Measurements from ENCODE around the gene ARMCX4. TPM values are rescaled to one million over a fixed set of nuclear protein-coding genes. Genes with fewer than 3 reads are reported as not detected.

ARMCX4 gene
- total RNA-seq (2014; rRNA removed; shearing (Covaris generic); ENCODE audit: low replicate concordance), result 0.94 and 5.9 TPM in 2 replicates

DNA sequence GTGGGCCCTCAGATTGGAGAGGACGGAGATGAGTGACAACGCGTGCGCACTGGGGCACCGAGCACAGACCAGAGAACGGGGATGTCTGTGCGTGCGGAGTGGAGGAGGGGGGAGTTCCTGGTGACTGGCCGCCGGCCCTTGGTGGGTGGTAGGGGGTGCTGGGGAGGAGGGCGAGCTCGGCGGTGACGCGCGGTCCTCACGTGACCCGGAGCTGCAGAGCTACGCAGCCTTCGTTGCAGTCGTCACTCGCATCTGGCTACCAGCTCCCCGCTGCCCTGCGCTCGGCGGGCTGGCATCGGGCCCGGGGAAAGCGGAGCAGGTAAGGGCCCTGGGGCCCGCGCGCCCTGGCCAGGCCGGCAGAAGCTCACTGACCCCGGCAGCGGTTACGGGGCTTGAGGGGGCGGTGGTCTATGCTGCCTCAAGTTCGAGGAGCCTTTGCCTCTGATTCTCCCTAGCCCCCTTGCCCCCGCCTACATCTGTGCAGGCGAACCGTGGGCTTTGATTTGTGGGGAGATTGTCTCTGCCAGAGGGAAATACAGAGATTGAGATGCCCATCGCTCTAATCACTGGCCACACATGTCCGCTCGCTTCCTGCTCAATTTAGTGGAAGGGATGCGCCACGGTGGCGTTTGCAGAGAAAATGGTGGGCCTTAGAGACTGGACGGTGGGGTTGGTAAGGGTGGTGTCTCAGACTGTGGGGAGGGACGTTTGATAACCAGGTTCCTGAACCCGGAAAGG is at the start of gene ARMCX4:
Gene ARMCX4, plus strand, starts transcription at position 245 of the 738 bp plus-strand sequence. CDS start 3,134 bp downstream, outside the sequence.
- Histone ChIP-seq H3K27ac (ENCODE audit: low read length) (no peak within 1 kb of the TSS), H3K4me3 (ENCODE audit: low read length) (peak within 1 kb of the TSS; percentile 34; the same call in 1 of the 2 replicates), H4K20me1 (ENCODE audit: insufficient read depth, low read depth, low read length) (no peaks in the 10 kb centered on the region), H3K36me3 (ENCODE audit: insufficient read depth, low read length) (no peaks in the 10 kb centered on the region), H3K27me3 (ENCODE audit: low read length) (no peaks in the 10 kb centered on the region), H3K9me3 (ENCODE audit: low read length) (no peaks in the 10 kb centered on the region), H3K79me2 (ENCODE audit: low read length) (no peaks in the 10 kb centered on the region), H3K4me1 (ENCODE audit: low read length) (no peaks in the 10 kb centered on the region), H3K4me2 (ENCODE audit: low read depth, low read length, poor library complexity, severe bottlenecking) (peak within 1 kb of the TSS; percentile 22), H3K9me2 (replicated peaks; ENCODE audit: insufficient read depth, low read length) (no peaks in the 10 kb centered on the region), H3K9ac (ENCODE audit: low read length) (peak within 1 kb of the TSS; percentile 26; the same call in 1 of the 2 replicates), H2AFZ (ENCODE audit: low read length) (peak within 1 kb of the TSS; percentile 18; the same call in 1 of the 2 replicates)
- no peak for DNase-seq

DNA sequence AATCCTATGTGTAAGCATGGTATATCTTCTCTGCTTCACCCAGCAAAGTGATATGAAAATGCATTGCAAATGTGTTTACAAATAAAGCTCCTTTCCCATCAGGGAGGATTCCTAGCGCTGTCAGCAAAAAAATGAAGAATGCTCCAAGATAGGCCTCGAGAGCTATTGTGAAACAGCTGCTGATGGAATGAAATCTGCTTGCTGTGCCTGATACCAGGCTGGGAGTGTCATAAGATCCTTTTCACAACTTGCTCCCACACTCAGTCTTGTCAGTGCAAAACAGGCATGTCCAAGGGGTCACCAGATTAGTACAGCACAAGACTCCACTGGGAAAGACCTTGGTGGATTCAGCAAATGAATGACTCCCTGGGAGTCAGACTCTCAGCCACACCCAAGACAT is 43.2 kb upstream of the ARMCX4 start:
- H4K20me1 ChIP-seq (ENCODE audit: insufficient read depth, low read depth, low read length), result no peaks in the 10 kb centered on the region
- no peaks in the 10 kb centered on the region for H3K9me2 ChIP-seq (replicated peaks; ENCODE audit: insufficient read depth, low read length)
- H3K79me2 ChIP-seq (ENCODE audit: low read length), result no peaks in the 10 kb centered on the region
- DNase-seq, result no peak
- H3K4me2 ChIP-seq (ENCODE audit: low read depth, low read length, poor library complexity, severe bottlenecking), result no peak overlapping the region
- H3K36me3 ChIP-seq (ENCODE audit: insufficient read depth, low read length), result no peaks in the 10 kb centered on the region
- no peaks in the 10 kb centered on the region for H3K27me3 ChIP-seq (ENCODE audit: low read length)
- no peak overlapping the region for H3K9ac ChIP-seq (ENCODE audit: low read length)
- no peaks in the 10 kb centered on the region for H3K9me3 ChIP-seq (ENCODE audit: low read length)
- no peak overlapping the region for H3K4me3 ChIP-seq (ENCODE audit: low read length)
- no peaks in the 10 kb centered on the region for H3K4me1 ChIP-seq (ENCODE audit: low read length)
- H3K27ac ChIP-seq (ENCODE audit: low read length), result no peak overlapping the region
- H2AFZ ChIP-seq (ENCODE audit: low read length), result no peak overlapping the region

- Histone ChIP-seq H3K4me3 (ENCODE audit: low read length) (no peak overlapping the region), H3K27me3 (ENCODE audit: low read length) (no peaks in the 10 kb centered on the region), H3K4me1 (ENCODE audit: low read length) (no peaks in the 10 kb centered on the region), H3K9ac (ENCODE audit: low read length) (no peak overlapping the region), H2AFZ (ENCODE audit: low read length) (no peak overlapping the region), H3K9me3 (ENCODE audit: low read length) (no peaks in the 10 kb centered on the region), H3K9me2 (replicated peaks; ENCODE audit: insufficient read depth, low read length) (no peaks in the 10 kb centered on the region), H4K20me1 (ENCODE audit: insufficient read depth, low read depth, low read length) (no peaks in the 10 kb centered on the region), H3K4me2 (ENCODE audit: low read depth, low read length, poor library complexity, severe bottlenecking) (no peak overlapping the region), H3K79me2 (ENCODE audit: low read length) (no peaks in the 10 kb centered on the region), H3K36me3 (ENCODE audit: insufficient read depth, low read length) (no peaks in the 10 kb centered on the region), H3K27ac (ENCODE audit: low read length) (no peak overlapping the region)
- DNase-seq, result no peak
These were observed 36.0 kb upstream of the ARMCX4 start for GRCh38 chrX:101449279-101449678.

- no peaks in the 10 kb centered on the region for H4K20me1 ChIP-seq (ENCODE audit: insufficient read depth, low read depth, low read length)
- H3K9me2 ChIP-seq (replicated peaks; ENCODE audit: insufficient read depth, low read length), result no peaks in the 10 kb centered on the region
- H3K79me2 ChIP-seq (ENCODE audit: low read length), result no peaks in the 10 kb centered on the region
These were observed 35.2 kb upstream of the ARMCX4 start for GRCh38 chrX:101450085-101450484.

DNA sequence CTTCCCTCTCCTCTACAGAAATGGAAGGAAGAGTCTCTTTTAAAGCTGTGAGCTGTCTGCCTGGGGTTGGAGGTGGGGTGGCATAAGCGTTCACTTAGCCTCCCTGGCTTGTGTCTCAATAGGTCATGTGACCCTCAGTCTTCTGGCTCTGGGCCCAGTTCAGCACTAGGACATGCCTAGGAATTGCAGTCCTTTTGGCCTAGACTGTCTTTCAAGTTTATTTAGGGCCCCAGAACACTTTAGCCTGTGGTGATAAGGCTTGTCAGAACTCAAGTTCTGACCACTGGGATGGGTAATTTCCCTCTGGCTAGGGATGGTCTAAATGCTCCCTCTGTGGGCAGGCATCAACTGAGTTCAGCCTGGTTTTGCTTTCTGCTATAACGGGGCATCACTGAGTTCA is 34.3 kb upstream of the ARMCX4 start:
- no peaks in the 10 kb centered on the region for H3K36me3 ChIP-seq (ENCODE audit: insufficient read depth, low read length)
- no peak for DNase-seq
- H2AFZ ChIP-seq (ENCODE audit: low read length), result no peak overlapping the region
- no peak overlapping the region for H3K9ac ChIP-seq (ENCODE audit: low read length)
- H3K4me2 ChIP-seq (ENCODE audit: low read depth, low read length, poor library complexity, severe bottlenecking), result no peak overlapping the region
- no peaks in the 10 kb centered on the region for H3K27me3 ChIP-seq (ENCODE audit: low read length)
- no peaks in the 10 kb centered on the region for H4K20me1 ChIP-seq (ENCODE audit: insufficient read depth, low read depth, low read length)
- no peaks in the 10 kb centered on the region for H3K4me1 ChIP-seq (ENCODE audit: low read length)
- H3K9me2 ChIP-seq (replicated peaks; ENCODE audit: insufficient read depth, low read length), result no peaks in the 10 kb centered on the region
- no peaks in the 10 kb centered on the region for H3K9me3 ChIP-seq (ENCODE audit: low read length)
- no peak overlapping the region for H3K4me3 ChIP-seq (ENCODE audit: low read length)
- H3K27ac ChIP-seq (ENCODE audit: low read length), result no peak overlapping the region
- no peaks in the 10 kb centered on the region for H3K79me2 ChIP-seq (ENCODE audit: low read length)

More at GRCh38 chrX:101450085-101450484, 35.2 kb upstream of the ARMCX4 start:
- H3K4me2 ChIP-seq (ENCODE audit: low read depth, low read length, poor library complexity, severe bottlenecking), result no peak overlapping the region
- no peaks in the 10 kb centered on the region for H3K27me3 ChIP-seq (ENCODE audit: low read length)
- H3K27ac ChIP-seq (ENCODE audit: low read length), result no peak overlapping the region
- DNase-seq, result no peak
- H3K36me3 ChIP-seq (ENCODE audit: insufficient read depth, low read length), result no peaks in the 10 kb centered on the region
- H3K9me3 ChIP-seq (ENCODE audit: low read length), result no peaks in the 10 kb centered on the region
- H3K4me3 ChIP-seq (ENCODE audit: low read length), result no peak overlapping the region
- no peak overlapping the region for H3K9ac ChIP-seq (ENCODE audit: low read length)
- H3K4me1 ChIP-seq (ENCODE audit: low read length), result no peaks in the 10 kb centered on the region
- no peak overlapping the region for H2AFZ ChIP-seq (ENCODE audit: low read length)

GRCh38 chrX:101452056-101452455 is 33.2 kb upstream of the ARMCX4 start:
- Histone ChIP-seq H3K4me1 (ENCODE audit: low read length) (no peaks in the 10 kb centered on the region), H3K4me2 (ENCODE audit: low read depth, low read length, poor library complexity, severe bottlenecking) (no peak overlapping the region), H3K27ac (ENCODE audit: low read length) (no peak overlapping the region), H3K9ac (ENCODE audit: low read length) (no peak overlapping the region), H2AFZ (ENCODE audit: low read length) (no peak overlapping the region), H3K27me3 (ENCODE audit: low read length) (no peaks in the 10 kb centered on the region), H4K20me1 (ENCODE audit: insufficient read depth, low read depth, low read length) (no peaks in the 10 kb centered on the region), H3K9me2 (replicated peaks; ENCODE audit: insufficient read depth, low read length) (no peaks in the 10 kb centered on the region), H3K79me2 (ENCODE audit: low read length) (no peaks in the 10 kb centered on the region), H3K36me3 (ENCODE audit: insufficient read depth, low read length) (no peaks in the 10 kb centered on the region), H3K4me3 (ENCODE audit: low read length) (no peak overlapping the region), H3K9me3 (ENCODE audit: low read length) (no peaks in the 10 kb centered on the region)
- no peak for DNase-seq

DNA sequence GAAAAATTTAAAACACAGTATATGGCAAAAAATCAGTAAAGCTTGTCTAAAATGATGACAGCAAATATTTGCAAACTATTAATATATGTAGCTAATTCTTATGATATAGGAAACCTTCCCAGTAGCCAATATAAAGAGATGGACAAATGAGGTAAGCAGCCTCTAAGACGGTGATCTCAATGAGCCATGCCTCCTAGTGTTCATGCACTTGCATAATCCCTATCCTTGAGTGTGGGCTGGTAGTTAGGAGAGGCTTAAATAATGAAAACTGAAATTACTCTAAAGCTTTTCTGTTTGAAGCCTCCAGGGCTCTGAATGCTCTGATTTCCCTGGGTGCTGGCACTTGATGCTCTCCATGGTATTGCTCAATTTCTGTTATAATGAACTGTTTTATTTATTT is 24.6 kb upstream of the ARMCX4 start:
- H2AFZ ChIP-seq (ENCODE audit: low read length), result no peak overlapping the region
- no peak overlapping the region for H3K9ac ChIP-seq (ENCODE audit: low read length)
- no peak for DNase-seq
- no peaks in the 10 kb centered on the region for H3K79me2 ChIP-seq (ENCODE audit: low read length)
- H3K27me3 ChIP-seq (ENCODE audit: low read length), result no peaks in the 10 kb centered on the region
- no peaks in the 10 kb centered on the region for H3K9me3 ChIP-seq (ENCODE audit: low read length)
- H3K27ac ChIP-seq (ENCODE audit: low read length), result no peak overlapping the region
- no peaks in the 10 kb centered on the region for H3K36me3 ChIP-seq (ENCODE audit: insufficient read depth, low read length)
- H4K20me1 ChIP-seq (ENCODE audit: insufficient read depth, low read depth, low read length), result no peaks in the 10 kb centered on the region
- H3K4me3 ChIP-seq (ENCODE audit: low read length), result no peak overlapping the region
- 0 out of 2 replicates have a peak, but pooled peaks cover 2% of the 10 kb centered on the region for H3K4me1 ChIP-seq (ENCODE audit: low read length)
- no peak overlapping the region for H3K4me2 ChIP-seq (ENCODE audit: low read depth, low read length, poor library complexity, severe bottlenecking)
- no peaks in the 10 kb centered on the region for H3K9me2 ChIP-seq (replicated peaks; ENCODE audit: insufficient read depth, low read length)

- no peak overlapping the region for H2AFZ ChIP-seq (ENCODE audit: low read length)
- 0 out of 2 replicates have a peak, but pooled peaks cover 2% of the 10 kb centered on the region for H3K4me1 ChIP-seq (ENCODE audit: low read length)
- H3K9me2 ChIP-seq (replicated peaks; ENCODE audit: insufficient read depth, low read length), result no peaks in the 10 kb centered on the region
- H4K20me1 ChIP-seq (ENCODE audit: insufficient read depth, low read depth, low read length), result no peaks in the 10 kb centered on the region
- DNase-seq, result peak; percentile 63
- no peaks in the 10 kb centered on the region for H3K36me3 ChIP-seq (ENCODE audit: insufficient read depth, low read length)
- no peak overlapping the region for H3K27ac ChIP-seq (ENCODE audit: low read length)
- no peaks in the 10 kb centered on the region for H3K9me3 ChIP-seq (ENCODE audit: low read length)
- no peak overlapping the region for H3K4me3 ChIP-seq (ENCODE audit: low read length)
- no peak overlapping the region for H3K4me2 ChIP-seq (ENCODE audit: low read depth, low read length, poor library complexity, severe bottlenecking)
- no peaks in the 10 kb centered on the region for H3K27me3 ChIP-seq (ENCODE audit: low read length)
- H3K79me2 ChIP-seq (ENCODE audit: low read length), result no peaks in the 10 kb centered on the region
- H3K9ac ChIP-seq (ENCODE audit: low read length), result no peak overlapping the region
These were observed 22.4 kb upstream of the ARMCX4 start for GRCh38 chrX:101462892-101463291.
